ENCODE results near the gene GARS1. TPM values are rescaled to one million over a fixed set of nuclear protein-coding genes. Genes with fewer than 3 reads are reported as not detected.

Gene GARS1
- polyA plus RNA-seq, 1 donor from 2014 or later = 99.1 TPM

- TF ChIP-seq MXI1 (conservative IDR thresholded peaks at IDR 0.05; ENCODE audit: poor library complexity, severe bottlenecking) = no peak
- TF ChIP-seq EZH2 (IDR thresholded peaks at IDR 0.05; ENCODE audit: borderline replicate concordance, insufficient read depth, low read length, poor library complexity, severe bottlenecking) = no peak
- TF ChIP-seq RAD21 (conservative IDR thresholded peaks at IDR 0.05) = no peak
- no peak for TF ChIP-seq TAF1 (IDR thresholded peaks at IDR 0.05; ENCODE audit: low read depth)
- TF ChIP-seq, protein P1, sequence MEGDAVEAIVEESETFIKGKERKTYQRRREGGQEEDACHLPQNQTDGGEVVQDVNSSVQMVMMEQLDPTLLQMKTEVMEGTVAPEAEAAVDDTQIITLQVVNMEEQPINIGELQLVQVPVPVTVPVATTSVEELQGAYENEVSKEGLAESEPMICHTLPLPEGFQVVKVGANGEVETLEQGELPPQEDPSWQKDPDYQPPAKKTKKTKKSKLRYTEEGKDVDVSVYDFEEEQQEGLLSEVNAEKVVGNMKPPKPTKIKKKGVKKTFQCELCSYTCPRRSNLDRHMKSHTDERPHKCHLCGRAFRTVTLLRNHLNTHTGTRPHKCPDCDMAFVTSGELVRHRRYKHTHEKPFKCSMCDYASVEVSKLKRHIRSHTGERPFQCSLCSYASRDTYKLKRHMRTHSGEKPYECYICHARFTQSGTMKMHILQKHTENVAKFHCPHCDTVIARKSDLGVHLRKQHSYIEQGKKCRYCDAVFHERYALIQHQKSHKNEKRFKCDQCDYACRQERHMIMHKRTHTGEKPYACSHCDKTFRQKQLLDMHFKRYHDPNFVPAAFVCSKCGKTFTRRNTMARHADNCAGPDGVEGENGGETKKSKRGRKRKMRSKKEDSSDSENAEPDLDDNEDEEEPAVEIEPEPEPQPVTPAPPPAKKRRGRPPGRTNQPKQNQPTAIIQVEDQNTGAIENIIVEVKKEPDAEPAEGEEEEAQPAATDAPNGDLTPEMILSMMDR (IDR thresholded peaks at IDR 0.05; ENCODE audit: poor library complexity, severe bottlenecking) = no peak
- no peak for TF ChIP-seq EP300 (conservative IDR thresholded peaks at IDR 0.05; ENCODE audit: poor library complexity, severe bottlenecking)
- no peak for TF ChIP-seq SMC3 (conservative IDR thresholded peaks at IDR 0.05; ENCODE audit: poor library complexity)
- no peak for TF ChIP-seq POLR2AphosphoS5 (IDR thresholded peaks at IDR 0.05)
- H4K20me1 ChIP-seq (ENCODE audit: insufficient read depth) = no peaks in the 10 kb centered on the region
- no peaks in the 10 kb centered on the region for H3F3A ChIP-seq (ENCODE audit: insufficient read depth, low read length, poor library complexity, severe bottlenecking)
Measured at GRCh38 chr7:30583181-30583580, 11.5 kb upstream of the GARS1 start.

GRCh38 chr7:30584415-30584814, 10.3 kb upstream of the GARS1 start:
- Histone ChIP-seq H2AFZ (ENCODE audit: low read depth, low read length) (no peak overlapping the region), H3K9me3 (ENCODE audit: low read length) (no peaks in the 10 kb centered on the region), H3K79me2 (replicated peaks; ENCODE audit: insufficient read depth, low read length) (peaks cover 4% of the 10 kb centered on the region), H3K27ac (ENCODE audit: low read length) (no peak overlapping the region), H3F3A (ENCODE audit: insufficient read depth, low read length, poor library complexity, severe bottlenecking) (no peaks in the 10 kb centered on the region), H3K9me2 (ENCODE audit: insufficient read depth, low read length) (no peaks in the 10 kb centered on the region), H3K4me3 (ENCODE audit: low read length) (no peak overlapping the region), H3K27me3 (ENCODE audit: insufficient read depth, low read depth, low read length) (no peaks in the 10 kb centered on the region), H4K20me1 (ENCODE audit: insufficient read depth) (no peaks in the 10 kb centered on the region), H3K36me3 (ENCODE audit: insufficient read depth, low read length) (peaks cover 4% of the 10 kb centered on the region), H3K9ac (ENCODE audit: low read length) (no peak overlapping the region), H3K4me2 (ENCODE audit: low read length) (no peak overlapping the region)
- no peak for TF ChIP-seq RAD21 (conservative IDR thresholded peaks at IDR 0.05)
- no peak for TF ChIP-seq TAF1 (IDR thresholded peaks at IDR 0.05; ENCODE audit: low read depth)
- no peak for TF ChIP-seq EZH2 (IDR thresholded peaks at IDR 0.05; ENCODE audit: borderline replicate concordance, insufficient read depth, low read length, poor library complexity, severe bottlenecking)
- no peak for TF ChIP-seq REST (IDR thresholded peaks at IDR 0.05; ENCODE audit: borderline replicate concordance)
- no peak for TF ChIP-seq SMC3 (conservative IDR thresholded peaks at IDR 0.05; ENCODE audit: poor library complexity)
- TF ChIP-seq MXI1 (conservative IDR thresholded peaks at IDR 0.05; ENCODE audit: poor library complexity, severe bottlenecking) = no peak
- TF ChIP-seq, protein P1 (IDR thresholded peaks at IDR 0.05; ENCODE audit: poor library complexity, severe bottlenecking) = no peak
- no peak for TF ChIP-seq EP300 (conservative IDR thresholded peaks at IDR 0.05; ENCODE audit: poor library complexity, severe bottlenecking)

More at GRCh38 chr7:30583181-30583580, 11.5 kb upstream of the GARS1 start:
- H3K27ac ChIP-seq (ENCODE audit: low read length) = no peak overlapping the region
- H3K4me3 ChIP-seq (ENCODE audit: low read length) = no peak overlapping the region
- no peaks in the 10 kb centered on the region for H3K9me2 ChIP-seq (ENCODE audit: insufficient read depth, low read length)
- no peak overlapping the region for H2AFZ ChIP-seq (ENCODE audit: low read depth, low read length)
- H3K36me3 ChIP-seq (ENCODE audit: insufficient read depth, low read length) = peaks cover 4% of the 10 kb centered on the region
- H3K9ac ChIP-seq (ENCODE audit: low read length) = no peak overlapping the region
- no peaks in the 10 kb centered on the region for H3K79me2 ChIP-seq (replicated peaks; ENCODE audit: insufficient read depth, low read length)
- H3K9me3 ChIP-seq (ENCODE audit: low read length) = no peaks in the 10 kb centered on the region
- no peak overlapping the region for H3K4me2 ChIP-seq (ENCODE audit: low read length)
- H3K27me3 ChIP-seq (ENCODE audit: insufficient read depth, low read depth, low read length) = no peaks in the 10 kb centered on the region
